GM19395 (cell line): ENCODE data around the gene TXNDC16.

ENCODE experiments used
- ATAC-seq: cut with Tn5 transposase; IDR thresholded peaks from one replicate; pipeline ENCODE4 v1.9.1; 2021; ENCODE audit warnings: mild to moderate bottlenecking, moderate library complexity; ENCODE audit not compliant: unreplicated experiment

TXNDC16 gene

DNA sequence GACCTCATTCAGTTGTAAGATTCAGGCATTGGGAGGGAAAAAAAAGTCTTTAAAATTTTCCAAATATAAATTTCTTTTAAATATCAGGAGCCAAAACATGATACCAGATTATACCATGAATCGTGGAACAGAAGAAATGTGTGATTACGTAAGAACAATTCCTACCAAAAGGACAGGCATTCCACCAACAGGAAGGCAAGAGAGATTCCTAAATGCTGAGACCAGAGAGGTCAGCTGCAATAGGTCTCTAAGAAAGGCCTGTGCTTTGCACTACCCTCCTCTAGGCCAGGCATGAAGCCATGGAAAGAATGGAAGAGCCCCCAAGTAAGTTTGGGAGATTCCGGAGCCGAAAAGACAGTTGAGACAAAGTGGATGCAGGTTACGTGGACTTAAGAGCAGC lies 154.5 kb downstream of the TXNDC16 start:
- no peak for ATAC-seq

DNA sequence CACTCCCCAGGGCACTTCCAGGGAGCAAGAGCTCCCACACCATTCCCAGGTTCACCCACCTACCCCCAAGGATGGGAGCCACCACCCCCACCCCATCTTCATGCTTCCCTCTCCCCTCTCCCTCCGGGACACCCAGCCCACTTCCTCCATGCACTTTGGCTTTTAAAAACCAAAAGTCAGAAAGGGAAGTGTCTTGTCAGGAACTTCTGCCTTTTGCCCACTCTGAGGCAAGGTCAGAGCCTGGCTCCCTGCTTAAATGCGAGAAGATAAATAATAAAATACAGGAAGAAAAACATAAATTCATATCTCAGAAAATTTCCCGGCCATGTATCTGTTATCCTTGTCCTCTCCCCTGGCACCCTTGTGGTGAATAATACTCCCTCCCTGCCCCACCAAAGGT lies 156.6 kb downstream of the TXNDC16 start:
- no peak for ATAC-seq

DNA sequence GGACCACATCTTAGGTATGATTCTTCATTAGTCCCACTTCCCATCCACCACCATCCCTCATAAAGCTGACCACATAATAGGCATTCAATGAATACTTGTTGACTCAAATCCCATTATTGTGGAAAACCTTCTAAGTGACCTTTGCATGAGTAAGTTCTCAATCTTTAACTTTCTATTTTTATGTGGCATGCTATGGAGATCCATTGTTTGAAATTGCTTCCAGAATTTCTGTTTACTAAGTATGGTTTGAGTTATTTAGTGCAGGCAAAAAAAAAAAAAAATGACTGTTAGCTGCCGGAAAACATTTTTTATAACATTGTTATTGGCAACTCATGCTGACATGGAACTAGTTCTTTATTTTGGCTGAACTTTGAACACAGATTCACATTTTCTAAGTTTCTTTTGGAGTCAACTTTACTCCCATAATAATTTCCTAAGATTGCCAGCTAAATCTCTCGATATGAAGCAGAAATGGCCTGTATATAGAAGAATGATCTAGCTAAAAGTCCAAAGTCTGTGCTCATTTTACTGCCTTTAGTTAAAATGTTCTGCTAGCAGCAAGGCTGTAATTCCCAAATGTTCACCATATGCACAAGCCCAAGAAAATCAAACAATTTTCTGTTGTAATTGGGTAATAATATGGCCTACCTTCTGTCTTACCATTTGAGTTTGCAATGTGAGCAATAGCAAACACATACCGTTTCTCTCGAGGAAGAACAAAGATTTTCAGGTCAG lies 160.3 kb downstream of the TXNDC16 start:
- no peak for ATAC-seq
